Spleen (tissue), 7 donors: ENCODE measurements around the gene ZWINT.

Experiments used
- POLR2AphosphoS5 ChIP-seq, 3 donors: sonication (generic); formaldehyde crosslinking; IDR thresholded peaks; one replicate each; pipeline ENCODE4 v1.5.1; 2017; ENCODE audit warnings: antibody characterized with exemption in 3 of 3
- TF ChIP-seq, protein P1 (sequence below), 11 experiments: fragments of 200-600 bp in 7 of 11; fragments of 450-650 bp in 4 of 11; sonication (generic) in 4 of 11; IDR thresholded peaks in 8 of 11; conservative IDR thresholded peaks in 3 of 11; 1 replicate in 7 of 11; 2 replicates in 4 of 11; pipeline versions ENCODE4 v1.4.0 to v1.8.0; 2016 to 2021; ENCODE audit warnings: antibody characterized with exemption in 11 of 11, inconsistent platforms in 4 of 11, mild to moderate bottlenecking in 1 of 11
- donor health status: DM: no; HTN: no; CAD: no; lungs with moderate emphysema.
- donor health status: DM: no; HTN: no; CAD: no.
- donor health status: DM: no; HTN: no; CAD: no.

GRCh38 chr10:56357018-56357417, 4.0 kb downstream of the ZWINT start:
- TF ChIP-seq POLR2AphosphoS5 (IDR thresholded peaks at IDR 0.05), result no peak
- TF ChIP-seq, protein P1, sequence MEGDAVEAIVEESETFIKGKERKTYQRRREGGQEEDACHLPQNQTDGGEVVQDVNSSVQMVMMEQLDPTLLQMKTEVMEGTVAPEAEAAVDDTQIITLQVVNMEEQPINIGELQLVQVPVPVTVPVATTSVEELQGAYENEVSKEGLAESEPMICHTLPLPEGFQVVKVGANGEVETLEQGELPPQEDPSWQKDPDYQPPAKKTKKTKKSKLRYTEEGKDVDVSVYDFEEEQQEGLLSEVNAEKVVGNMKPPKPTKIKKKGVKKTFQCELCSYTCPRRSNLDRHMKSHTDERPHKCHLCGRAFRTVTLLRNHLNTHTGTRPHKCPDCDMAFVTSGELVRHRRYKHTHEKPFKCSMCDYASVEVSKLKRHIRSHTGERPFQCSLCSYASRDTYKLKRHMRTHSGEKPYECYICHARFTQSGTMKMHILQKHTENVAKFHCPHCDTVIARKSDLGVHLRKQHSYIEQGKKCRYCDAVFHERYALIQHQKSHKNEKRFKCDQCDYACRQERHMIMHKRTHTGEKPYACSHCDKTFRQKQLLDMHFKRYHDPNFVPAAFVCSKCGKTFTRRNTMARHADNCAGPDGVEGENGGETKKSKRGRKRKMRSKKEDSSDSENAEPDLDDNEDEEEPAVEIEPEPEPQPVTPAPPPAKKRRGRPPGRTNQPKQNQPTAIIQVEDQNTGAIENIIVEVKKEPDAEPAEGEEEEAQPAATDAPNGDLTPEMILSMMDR (IDR thresholded peaks at IDR 0.05 in 8 of 11, conservative IDR thresholded peaks at IDR 0.05 in 3 of 11), result no peak
